Stimulated activated CD8-positive, alpha-beta memory T cell treated with anti-CD3 and anti-CD28 coated beads, Interleukin-7, amount 100 ng/mL, for 24 hours (primary cell): ENCODE measurements around the gene SPTBN1.
"Not testable (repeated sequence)": the region's sequence is repeated elsewhere in the genome, so short reads cannot be mapped to it uniquely, and the experiment has no call there.

Source experiments
- DNase-seq: peaks from one replicate; pipeline ENCODE4 v3.0.0-alpha.2; 2020; ENCODE audit warnings: low read depth

Gene SPTBN1

DNA sequence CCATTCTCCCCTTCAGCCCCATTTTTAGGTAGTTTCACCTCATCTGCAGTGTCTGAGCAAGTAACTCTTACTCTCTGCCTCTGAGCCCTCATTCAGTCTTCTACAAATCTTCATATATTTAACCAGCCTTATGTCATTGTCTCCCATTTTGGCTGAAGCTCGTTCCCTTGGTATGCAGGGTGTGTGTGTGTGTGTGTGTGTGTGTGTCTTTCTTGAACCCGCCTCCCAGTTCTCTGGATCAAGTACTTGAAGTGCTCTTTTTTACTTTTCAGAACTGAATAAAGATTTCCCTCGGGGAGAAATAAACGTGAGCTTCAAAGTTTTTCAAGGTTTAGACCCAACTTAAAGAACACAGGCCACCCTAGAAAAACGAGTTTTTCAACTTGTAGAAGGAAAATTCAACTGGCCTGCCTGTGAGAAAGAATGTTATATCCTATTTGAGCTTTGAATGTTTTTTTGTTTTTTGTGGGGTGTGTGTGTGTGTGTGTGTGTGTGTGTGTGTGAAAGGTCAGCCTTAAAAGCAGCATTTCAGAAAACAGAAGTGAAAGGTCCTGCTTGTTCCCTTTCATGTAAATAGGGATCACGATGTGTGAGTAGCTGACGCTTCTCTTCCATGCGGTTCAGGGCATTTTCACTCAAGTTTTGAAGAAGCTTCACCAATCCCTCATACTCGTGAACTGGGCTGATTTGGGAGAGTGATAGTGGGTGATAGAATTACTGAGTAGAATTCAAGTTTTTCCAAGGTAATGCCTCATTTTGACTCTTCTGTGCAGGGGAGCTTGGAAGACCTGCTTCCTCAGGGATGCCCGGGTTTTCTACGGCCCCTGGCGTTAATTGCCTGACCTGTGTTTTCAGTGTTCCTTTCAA lies 216.7 kb downstream of the SPTBN1 start:
- DNase-seq: no peak

DNA sequence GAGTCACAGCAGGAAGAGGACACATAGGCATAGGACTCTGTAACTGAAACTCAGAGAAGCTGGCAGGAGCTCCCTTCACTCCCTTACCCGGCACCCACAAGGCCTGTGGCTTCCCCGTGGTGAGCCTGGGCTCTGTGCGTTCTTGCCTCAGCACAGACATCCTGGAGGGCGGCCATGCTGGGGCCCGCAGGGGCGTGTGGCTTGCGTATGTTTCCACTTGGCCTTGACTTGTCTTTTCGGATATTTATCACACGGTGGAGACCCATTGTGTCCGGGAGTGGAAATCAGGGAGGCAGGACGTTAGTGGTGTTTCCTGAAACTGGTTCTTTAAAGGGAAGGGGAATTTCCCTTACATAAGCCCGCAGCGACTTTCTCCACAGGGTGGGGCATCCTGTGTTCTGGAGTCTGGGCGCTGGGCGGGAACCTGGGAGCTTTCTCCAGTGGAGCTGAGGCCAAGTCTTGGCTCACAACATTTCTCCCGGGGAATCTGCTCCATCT lies 217.4 kb downstream of the SPTBN1 start:
- DNase-seq: no peak

DNA sequence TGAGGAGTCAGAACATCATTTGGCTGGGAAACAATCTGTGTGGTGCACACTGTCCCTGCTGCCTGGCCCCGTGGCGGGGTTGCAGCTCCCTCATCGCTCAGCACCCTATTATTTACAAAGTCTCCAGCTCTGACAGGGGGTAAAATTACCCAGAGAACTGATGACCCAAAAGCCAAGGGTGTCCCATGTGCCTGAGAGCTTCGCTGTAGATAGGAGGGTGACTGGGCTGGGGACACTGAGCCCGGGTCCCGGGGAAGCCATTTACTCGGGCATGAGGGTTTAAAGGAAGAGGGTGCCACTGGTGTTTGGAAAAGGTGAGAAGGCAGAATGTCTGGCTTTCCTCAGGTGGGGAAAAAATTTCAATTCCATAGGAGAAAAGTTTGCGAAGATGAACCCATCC lies 219.2 kb downstream of the SPTBN1 start:
- DNase-seq: no peak

DNA sequence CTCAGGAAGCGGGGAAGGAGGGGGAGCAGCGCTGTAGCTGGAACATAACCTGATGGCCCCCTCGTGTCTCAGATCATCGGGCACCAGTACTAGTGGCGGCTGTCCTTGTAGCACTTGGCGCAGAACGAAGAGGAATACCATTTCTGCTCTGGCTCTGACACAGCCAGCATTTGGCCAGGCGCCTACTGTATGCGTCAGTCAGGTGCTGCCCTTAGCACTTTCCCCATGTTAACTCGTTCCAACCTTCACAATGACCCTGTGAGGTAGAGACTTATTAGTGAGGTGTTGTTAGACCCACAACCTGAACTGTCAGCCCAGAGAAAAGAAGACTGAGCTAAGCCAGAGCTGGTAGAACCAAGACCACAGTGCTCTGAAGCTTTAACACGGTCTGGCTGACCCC lies 219.6 kb downstream of the SPTBN1 start:
- DNase-seq: no peak

DNA sequence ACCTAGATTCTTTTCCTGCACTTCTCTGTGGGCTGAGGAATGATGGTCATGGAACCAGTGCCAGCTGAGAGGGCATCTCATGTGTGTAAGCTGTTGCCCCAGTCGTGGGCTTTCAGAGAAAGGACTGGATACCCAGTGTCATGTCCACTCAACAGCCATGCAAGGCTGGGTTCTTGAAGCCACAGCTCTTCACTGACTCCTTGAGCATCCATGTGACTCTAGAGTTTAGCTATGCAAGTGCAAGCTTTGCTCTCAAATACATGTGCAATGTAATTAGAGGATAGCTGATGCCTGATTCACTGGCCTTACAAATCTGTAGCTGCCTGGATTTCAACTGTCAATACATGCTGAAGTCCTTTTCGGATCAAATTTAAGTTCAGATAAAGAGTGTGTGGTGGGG lies 220.5 kb downstream of the SPTBN1 start:
- DNase-seq: no peak

DNA sequence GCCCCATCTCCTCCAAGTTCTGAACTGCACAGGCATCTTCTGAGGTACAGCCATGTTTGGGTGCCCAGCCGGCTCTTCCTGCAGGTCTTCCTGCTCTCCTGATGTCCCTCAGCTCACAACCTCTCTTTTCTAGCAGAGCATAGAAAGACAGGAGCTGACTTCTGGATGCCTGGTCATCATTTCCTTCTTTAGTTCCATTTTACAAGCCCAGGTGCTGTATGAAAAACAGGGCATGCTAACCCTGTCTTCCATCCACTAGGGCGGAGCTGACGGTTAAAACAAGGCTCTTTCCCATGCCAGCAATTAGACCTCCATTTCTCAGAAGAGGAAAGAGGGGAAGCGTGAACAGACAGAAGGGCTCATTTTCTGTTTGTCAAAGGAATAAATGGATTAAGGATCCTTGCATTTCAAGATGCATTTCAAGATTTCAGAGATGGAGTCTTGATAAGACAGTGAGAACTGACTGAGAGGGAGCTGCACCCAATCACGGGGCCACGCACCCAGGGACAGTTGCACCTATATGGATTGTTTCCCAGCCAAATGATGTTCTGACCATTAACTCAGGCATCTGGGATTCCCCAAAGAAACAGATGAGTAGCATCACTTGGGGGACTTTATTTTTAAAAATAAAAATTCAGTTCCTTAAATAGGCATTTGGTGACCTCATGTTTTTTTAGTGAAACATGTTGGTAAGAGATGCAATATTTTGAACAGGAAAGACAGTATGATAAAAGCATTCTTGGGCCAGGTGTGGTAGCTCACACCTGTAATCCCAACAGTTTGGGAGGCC lies 221.5 kb downstream of the SPTBN1 start:
- no peak for DNase-seq

DNA sequence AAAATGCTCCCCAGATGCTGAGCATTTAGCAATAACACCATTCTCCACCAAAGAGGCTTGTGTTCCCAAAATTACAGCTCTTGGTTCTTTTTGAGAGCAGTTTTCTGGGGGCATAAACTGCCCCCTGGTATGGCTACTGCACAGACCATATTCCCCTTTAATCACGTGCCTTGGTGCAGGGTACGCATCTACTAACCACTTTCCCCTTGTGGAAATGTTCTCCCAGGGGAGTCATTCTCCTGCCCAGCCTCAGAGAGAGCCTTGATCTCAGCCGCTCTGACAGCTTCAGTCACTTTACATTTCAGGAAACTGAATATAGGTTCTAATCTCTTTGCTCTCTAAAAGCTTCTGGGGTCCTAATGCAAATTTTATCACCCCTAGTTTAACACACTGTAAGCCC lies 222.6 kb downstream of the SPTBN1 start:
- DNase-seq: no peak

DNA sequence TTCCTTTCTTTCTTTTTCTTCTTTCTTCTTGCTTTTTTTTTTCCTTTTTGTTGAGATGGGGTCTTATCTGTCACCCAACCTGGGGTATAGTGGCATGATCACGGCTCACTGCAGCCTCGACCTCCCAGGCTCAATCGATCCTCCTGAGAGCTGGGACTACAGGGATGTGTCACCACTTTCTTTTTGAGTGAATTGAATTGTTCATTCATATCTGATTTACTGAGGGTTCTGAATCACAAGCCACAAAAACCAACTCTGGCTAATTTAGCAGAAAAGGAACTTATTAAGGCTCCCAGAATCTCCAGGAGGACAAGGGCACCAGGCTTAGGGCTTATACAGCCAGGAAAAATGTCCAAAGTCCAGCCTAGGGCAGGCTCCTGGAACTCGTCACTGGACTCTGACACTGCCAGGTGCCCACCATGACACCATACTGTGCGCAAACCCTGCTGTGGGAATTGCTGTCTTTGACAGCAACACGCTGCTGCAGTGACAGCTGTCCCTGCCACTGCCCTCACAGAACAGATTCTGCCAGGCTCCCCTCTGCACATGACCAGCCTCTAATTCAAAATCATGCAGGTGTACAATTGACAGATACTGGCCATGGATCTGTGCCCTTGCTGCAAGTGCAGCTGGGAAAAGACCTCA lies 224.4 kb downstream of the SPTBN1 start:
- no peak for DNase-seq

DNA sequence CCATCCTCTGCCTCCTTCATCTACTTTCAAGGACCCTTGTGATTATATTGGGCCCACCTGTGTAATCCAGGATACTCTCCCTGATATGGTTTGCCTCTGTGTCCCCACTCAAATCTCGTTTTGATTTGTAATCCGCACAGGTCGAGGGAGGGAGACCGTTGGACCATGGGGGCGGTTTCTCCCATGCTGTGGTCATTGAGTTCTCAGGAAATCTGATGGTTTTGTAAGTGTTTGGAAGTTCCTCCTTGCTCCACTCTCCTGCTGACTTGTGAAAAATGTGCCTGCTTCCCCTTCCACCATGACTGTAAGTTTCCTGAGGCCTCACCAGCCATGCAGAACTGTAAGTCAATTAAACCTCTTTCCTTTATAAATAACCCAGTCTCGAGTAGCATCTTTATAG lies 225.3 kb downstream of the SPTBN1 start:
- no peak for DNase-seq

DNA sequence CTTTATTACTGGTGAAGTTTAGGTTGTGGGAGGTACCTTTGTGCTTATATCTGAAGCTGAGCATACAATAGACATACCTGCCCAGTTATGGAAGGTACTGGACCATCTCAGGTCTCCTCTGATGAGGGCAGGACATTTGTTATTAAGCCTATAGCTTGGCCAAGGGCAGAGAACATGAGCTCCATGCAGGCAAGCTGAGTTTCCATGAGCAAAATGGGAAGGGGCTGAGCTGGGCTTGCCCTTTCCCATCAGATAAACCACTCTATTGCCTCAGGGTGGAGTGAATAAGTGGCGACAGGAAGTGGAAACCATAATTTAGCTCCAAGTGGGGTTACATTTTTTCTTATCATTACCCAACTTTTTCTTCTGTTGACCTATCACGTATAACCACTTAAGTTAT lies 227.5 kb downstream of the SPTBN1 start:
- DNase-seq: no peak

DNA sequence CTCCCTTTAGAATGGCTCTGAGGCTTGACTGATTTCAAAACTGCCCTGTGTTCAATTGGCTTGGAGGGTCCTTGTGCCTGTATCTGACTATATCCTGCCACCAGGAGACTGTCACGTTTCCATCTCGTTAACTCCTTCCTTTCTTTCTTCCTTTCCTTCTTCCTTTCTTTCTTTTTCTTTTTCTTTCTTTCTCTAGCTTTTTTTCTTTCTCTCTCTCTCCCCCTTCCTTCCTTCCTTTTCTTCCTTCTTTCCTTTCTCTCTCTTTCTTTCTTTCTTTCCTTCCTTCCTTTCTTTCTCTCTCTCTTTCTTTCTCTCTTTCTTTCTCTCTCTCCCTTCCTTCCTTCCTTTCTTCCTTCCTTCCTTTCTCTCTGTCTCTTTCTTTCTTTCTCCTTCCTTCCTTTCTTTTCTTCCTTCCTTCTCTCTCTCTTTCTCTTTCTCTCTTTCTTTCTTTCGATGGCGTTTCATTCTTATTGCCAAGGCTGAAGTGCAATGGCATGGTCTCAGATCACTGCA lies 229.2 kb downstream of the SPTBN1 start:
- no peak for DNase-seq

DNA sequence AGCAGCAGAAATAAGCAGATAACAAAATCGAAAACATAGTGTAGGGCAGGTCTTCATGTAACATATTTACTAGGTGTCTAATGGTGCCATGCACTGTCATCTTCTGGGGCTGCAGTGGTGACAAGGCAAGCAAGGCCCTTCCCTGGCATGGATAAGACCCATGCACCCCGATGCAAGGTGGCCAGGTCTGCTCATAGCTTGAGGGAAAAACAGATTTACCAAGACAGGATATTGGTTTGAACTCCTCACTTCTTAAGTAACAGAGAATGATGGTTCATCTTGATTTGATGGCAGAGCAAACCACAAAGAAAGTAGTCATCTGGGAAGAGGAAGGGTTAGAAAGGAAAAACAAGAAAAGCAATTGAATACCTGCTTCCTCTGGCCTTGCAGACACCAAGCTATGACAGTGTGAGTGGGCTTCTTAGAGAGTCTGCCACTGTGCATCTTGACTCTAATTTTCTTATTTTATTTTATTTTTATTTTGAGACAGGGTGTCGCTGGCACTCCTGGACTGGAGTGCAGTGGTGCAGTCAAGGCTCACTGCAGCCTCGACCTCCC lies 231.5 kb downstream of the SPTBN1 start:
- DNase-seq: no peak

DNA sequence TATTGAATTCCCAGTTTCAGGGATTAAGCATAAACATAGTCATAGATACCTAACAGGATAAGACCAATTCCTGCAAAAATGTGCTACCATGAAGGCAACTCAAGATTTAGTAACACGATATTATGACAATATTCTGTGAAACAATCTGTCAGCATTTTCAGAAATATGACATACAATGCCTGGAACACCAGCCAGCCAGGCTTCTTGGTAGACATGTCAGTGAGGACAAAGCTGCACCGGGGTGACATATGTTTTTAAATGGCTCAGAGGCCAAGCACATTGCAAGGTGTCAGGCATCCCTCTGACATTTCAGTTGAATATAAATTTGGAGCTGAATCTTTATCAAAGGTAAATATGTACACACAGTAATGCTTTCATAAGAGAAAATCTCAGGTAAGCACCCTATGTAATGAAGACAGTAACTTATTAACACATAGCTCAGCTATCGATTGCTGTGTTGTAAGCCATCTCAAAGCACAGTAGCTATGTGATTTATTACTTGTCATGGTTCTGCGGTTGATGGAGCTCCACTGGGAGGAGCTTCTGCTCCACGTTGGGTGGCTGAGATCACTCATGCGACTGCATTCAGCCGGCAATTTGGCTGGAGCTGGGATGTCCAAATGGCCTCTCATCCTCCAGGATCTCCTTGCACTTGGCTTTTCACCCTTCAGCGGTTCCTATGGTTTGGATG lies 235.5 kb downstream of the SPTBN1 start:
- DNase-seq: no peak

DNA sequence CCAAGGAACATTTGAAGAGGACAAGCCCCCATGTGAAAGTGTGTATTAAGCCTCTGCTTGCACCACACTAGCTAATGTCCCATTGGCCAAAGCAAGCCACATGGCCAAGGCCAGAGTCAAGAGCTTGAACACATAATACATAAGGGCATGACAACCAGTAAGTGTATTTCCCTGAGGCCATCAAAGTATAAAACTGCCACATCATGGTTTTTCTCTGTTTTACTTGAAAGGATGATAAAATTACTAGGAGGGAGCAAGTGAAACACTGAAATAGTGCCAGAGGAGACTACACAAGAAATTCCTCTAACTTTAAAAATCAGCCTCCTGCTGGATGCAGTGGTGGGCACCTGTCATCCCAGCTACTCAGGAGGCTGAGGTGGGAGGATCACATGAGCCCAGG lies 236.4 kb downstream of the SPTBN1 start:
- no peak for DNase-seq

DNA sequence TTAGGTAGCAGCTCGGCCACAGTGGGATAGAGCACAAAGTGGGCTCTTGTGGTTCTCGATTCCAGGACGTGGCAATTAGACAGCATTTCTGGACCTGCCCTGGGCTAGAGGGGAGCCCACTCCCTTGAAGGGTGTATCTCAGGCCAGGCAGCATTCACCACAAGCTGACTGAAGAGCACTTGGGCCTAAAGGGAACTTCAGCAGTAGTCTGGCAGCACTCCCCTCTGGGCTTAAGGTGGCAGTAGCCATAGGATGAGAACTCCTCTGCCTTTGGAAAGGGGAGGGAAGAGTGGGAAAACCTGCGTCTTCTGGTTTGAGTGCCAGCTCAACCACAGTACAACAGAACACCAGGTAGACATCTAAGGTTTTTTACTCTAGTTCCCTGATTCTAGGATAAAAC lies 239.3 kb downstream of the SPTBN1 start:
- DNase-seq: no peak

DNA sequence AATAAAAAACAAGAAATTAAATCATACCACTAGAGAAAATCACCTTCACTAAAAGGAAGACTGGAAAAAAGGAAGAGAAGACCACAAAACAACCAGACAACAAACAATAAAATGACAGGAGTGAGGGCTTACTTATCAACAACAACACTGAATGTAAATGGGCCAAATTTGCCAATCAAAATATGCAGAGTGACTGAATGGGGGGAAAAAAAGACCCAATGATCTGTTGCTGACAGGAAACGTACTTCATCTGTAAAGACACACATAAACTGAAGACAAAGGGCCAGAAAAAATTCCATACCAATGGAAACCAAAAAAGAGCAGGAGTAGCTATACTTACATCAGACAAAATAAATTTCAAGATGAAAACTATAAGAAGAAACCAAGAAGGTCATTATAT lies 241.8 kb downstream of the SPTBN1 start:
- no peak for DNase-seq

DNA sequence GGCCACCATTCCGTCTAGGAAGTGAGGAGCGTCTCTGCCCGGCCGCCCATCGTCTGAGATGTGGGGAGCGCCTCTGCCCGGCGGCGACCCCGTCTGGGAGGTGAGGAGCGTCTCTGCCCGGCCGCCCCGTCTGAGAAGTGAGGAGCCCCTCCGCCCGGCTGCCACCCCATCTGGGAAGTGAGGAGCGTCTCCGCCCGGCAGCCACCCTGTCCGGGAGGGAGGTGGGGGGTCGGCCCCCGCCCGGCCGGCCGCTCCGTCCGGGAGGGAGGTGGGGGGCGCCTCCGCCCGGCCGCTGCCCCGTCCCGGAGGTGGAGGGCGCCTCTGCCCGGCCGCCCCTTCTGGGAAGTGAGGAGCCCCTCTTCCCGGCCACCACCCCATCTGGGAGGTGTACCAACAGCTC lies 242.8 kb downstream of the SPTBN1 start:
- not testable (repeated sequence) for DNase-seq

DNA sequence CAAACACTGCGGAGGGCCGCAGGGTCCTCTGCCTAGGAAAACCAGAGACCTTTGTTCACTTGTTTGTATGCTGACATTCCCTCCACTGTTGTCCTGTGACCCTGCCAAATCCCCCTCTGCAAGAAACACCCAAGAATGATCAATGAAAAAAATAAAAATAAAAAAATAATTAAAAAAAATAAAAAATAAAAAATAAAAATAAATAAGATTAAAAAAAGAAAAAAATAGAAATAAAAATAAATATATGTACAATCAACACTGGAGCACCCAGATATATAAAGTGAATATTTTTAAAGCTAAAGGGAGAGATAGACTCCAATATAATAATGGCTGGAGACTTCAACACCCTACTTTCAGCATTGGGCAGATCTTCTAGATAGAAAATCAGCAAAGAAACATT lies 243.5 kb downstream of the SPTBN1 start:
- no peak for DNase-seq

DNA sequence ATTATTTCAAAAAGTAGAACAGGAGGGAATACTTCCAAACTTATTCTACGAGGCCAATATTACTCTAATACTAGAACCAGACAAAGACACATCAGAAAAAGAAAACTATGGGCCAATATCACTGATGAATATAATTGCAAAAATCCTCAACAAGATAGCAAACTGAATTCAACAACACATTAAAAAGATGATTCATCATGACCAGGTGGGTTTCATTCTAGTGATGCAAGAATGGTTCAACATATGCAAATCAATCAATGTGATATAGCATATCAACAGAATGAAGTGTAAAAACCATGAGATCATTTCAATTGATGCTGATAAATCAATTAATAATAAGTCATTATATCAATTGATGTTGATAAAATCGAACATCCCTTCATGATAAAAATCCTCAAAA lies 244.9 kb downstream of the SPTBN1 start:
- no peak for DNase-seq

DNA sequence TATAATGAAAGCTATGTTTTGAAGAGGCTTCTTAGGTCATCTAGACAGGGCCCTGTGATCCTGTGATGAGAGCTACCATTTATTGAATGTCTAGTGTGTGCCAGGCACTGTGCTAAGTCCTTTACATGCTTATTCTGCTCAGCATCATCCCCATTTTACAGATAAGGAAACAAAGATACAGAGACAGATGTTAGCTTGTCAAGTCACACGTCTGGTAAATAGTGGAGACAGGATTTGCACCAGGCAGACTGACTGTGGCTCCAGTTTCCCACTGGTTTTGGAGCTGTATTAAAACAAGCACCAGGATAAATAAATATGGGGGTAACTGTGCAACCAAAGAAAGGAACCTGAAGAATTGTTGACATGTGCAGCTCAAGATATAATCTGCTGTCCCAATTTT lies 248.1 kb downstream of the SPTBN1 start:
- no peak for DNase-seq
